Esophagus muscularis mucosa (tissue), 3 donors: ENCODE measurements around the gene CTRB1.

ENCODE experiments used
- CTCF ChIP-seq, 3 experiments: fragments of 200-600 bp in 2 of 3; fragments of 450-650 bp in 1 of 3; sonication (generic) in 2 of 3; IDR thresholded peaks; one replicate each; pipeline ENCODE4 v1.5.1; 2017 to 2019; ENCODE audit warnings: antibody characterized with exemption in 3 of 3, mild to moderate bottlenecking in 2 of 3, moderate library complexity in 1 of 3
- POLR2A ChIP-seq: fragments of 450-650 bp; IDR thresholded peaks from one replicate; pipeline ENCODE4 v1.6.1; 2017; ENCODE audit warnings: antibody characterized with exemption, moderate library complexity, mild to moderate bottlenecking, low read depth

DNA sequence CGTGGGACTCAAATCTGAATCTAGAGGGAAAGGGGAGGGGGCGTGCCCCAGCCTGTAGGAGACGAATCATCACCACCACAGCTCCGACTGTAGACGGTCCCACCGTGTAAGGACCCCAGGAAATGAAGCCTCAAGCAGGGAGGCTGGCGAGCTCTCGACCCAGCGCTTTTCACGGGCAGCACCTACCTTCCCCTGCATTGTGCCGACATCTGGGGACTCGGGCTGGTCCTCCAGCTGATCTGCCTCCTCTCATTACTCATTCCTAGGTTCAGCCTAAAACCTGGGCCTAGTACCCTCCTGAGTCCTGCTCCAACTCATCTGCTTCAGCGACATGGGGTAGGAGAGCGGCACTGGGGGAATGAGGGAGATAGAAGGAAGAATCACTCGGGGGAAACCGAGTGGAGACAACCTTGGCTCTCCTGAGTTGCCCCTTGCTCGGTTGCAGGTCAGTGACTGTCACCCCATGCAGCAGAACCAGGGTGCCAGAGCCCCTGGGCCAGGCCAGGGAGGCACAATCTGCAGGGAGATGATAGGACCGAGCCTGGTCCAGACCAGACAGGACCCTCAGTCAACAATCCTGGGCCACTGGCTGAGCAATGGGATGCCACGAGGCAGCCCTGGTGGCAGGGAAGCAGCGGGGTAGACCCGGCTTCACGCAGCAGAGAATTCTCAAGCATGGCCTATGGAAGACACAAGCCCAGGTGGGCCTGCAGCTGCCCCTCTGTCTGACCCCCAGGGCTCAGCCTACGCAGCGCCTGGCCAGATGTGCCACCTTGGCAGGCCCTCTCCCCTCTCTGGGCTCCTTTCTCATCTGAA is 33.5 kb downstream of the CTRB1 start:
- TF ChIP-seq POLR2A (no peak), CTCF (IDR thresholded peaks at IDR 0.05) (no peak)
